Endothelial cell of umbilical vein (primary cell): Measurements from ENCODE around the gene STXBP5. TPM values are rescaled to one million over a fixed set of nuclear protein-coding genes. Genes with fewer than 3 reads are reported as not detected.

Source experiments
- BruUV-seq: library from RNA; stranded (reverse); fragments of 400-500 nt; replicated peaks from 2 replicates; lab custom pipeline; 2021; lab: Mats Ljungman, UMichigan
- CTCF ChIA-PET: fragments of 300-600, 350-600 bp; sonication (Branson Sonifier 250); formaldehyde crosslinking; loops from one replicate; lab custom pipeline; 2021; ENCODE audit warnings: antibody characterized with exemption, inconsistent platforms; lab: Charles Lee
- POLR2A ChIA-PET: fragments of 300-600, 350-600 bp; sonication (Branson Sonifier 250); formaldehyde crosslinking; loops from one replicate; lab custom pipeline; 2021; ENCODE audit warnings: antibody characterized with exemption, inconsistent platforms; lab: Charles Lee
- DNase-seq: peaks from one replicate; pipeline ENCODE4 v3.0.0-alpha.2; 2011; ENCODE audit warnings: low read depth, low spot score
- FAIRE-seq: peaks from 2 replicates; lab custom pipeline; 2011; peaks lifted over from hg19 to GRCh38; lab: Jason Lieb, UNC
- H2AFZ ChIP-seq: 2 replicates; pipeline ENCODE4 v1.6.0; 2012; ENCODE audit warnings: low read depth, low read length, control low read depth, inconsistent platforms
- H3K27ac ChIP-seq: 2 replicates; pipeline ENCODE4 v1.5.1; 2011; ENCODE audit warnings: low read depth, mild to moderate bottlenecking, control low read depth, low read length, moderate library complexity; ENCODE audit not compliant: insufficient read depth
- H3K27me3 ChIP-seq, 2 experiments: 2 replicates each; pipeline versions ENCODE4 v1.6.0 to v1.6.1; 2011; ENCODE audit warnings: low read length in 2 of 2, mixed read lengths in 1 of 2; ENCODE audit not compliant: control insufficient read depth in 2 of 2, insufficient read depth in 2 of 2
- H3K36me3 ChIP-seq, 2 experiments: 2 replicates in 1 of 2; 3 replicates in 1 of 2; pipeline ENCODE4 v1.5.1; 2011; ENCODE audit warnings: low read length in 2 of 2, mild to moderate bottlenecking in 1 of 2, moderate library complexity in 1 of 2; ENCODE audit not compliant: control insufficient read depth in 2 of 2, insufficient read depth in 2 of 2; ENCODE audit errors: extremely low read depth in 1 of 2
- H3K4me1 ChIP-seq: 3 replicates; pipeline ENCODE4 v1.5.1; 2011; ENCODE audit warnings: mild to moderate bottlenecking, low read length; ENCODE audit not compliant: control insufficient read depth, insufficient read depth; ENCODE audit errors: extremely low read depth
- H3K4me2 ChIP-seq: 2 replicates; pipeline ENCODE4 v1.6.1; 2011; ENCODE audit warnings: low read length, control low read depth, mixed read lengths; ENCODE audit not compliant: insufficient read depth
- H3K4me3 ChIP-seq, 3 experiments: fragments of 200-600 bp in 1 of 3; sonication (generic), shearing (Covaris generic) in 1 of 3; replicated peaks in 1 of 3; 2 replicates each; pipeline ENCODE4 v1.5.1; 2011 to 2016; ENCODE audit warnings: control low read depth in 3 of 3, low read length in 3 of 3, mild to moderate bottlenecking in 2 of 3, inconsistent platforms in 1 of 3, low read depth in 1 of 3, moderate library complexity in 1 of 3; ENCODE audit not compliant: insufficient read depth in 1 of 3
- H3K79me2 ChIP-seq: 2 replicates; pipeline ENCODE4 v1.6.0; 2012; ENCODE audit warnings: low read length, inconsistent platforms; ENCODE audit not compliant: control insufficient read depth, insufficient read depth
- H3K9ac ChIP-seq: replicated peaks from 2 replicates; pipeline ENCODE3; 2011; ENCODE audit warnings: low read length, control low read depth; ENCODE audit not compliant: insufficient read depth; ENCODE audit errors: extremely low read depth
- H3K9me1 ChIP-seq: replicated peaks from 3 replicates; pipeline ENCODE4 v1.6.0; 2011; ENCODE audit warnings: mild to moderate bottlenecking, low read length; ENCODE audit not compliant: control insufficient read depth, insufficient read depth; ENCODE audit errors: extremely low read depth
- H3K9me3 ChIP-seq: replicated peaks from 2 replicates; pipeline ENCODE4 v1.5.1; 2012; ENCODE audit warnings: low read length, inconsistent platforms; ENCODE audit not compliant: control insufficient read depth, insufficient read depth
- H4K20me1 ChIP-seq: replicated peaks from 2 replicates; pipeline ENCODE3; 2011; ENCODE audit warnings: mild to moderate bottlenecking, low read length; ENCODE audit not compliant: control insufficient read depth, insufficient read depth; ENCODE audit errors: extremely low read depth
- EZH2 ChIP-seq: IDR thresholded peaks from 2 replicates; pipeline ENCODE4 v1.6.1; 2012; ENCODE audit warnings: borderline replicate concordance, low read depth, mild to moderate bottlenecking, moderate library complexity, low read length, inconsistent platforms; ENCODE audit not compliant: severe bottlenecking
- FOS ChIP-seq: IDR thresholded peaks from 2 replicates; pipeline ENCODE4 v1.6.1; 2011; ENCODE audit warnings: mild to moderate bottlenecking, low read length, moderate library complexity, borderline replicate concordance; ENCODE audit not compliant: insufficient read depth
- GATA2 ChIP-seq: IDR thresholded peaks from 2 replicates; pipeline ENCODE4 v1.7.0; 2011; ENCODE audit warnings: low read depth, mild to moderate bottlenecking, moderate library complexity, mixed read lengths, low read length; ENCODE audit not compliant: insufficient read length, insufficient read depth
- JUN ChIP-seq: IDR thresholded peaks from 2 replicates; pipeline ENCODE4 v1.6.1; 2011; ENCODE audit warnings: borderline replicate concordance, low read depth; ENCODE audit not compliant: insufficient read length, insufficient read depth
- MYC ChIP-seq: IDR thresholded peaks from one replicate; pipeline ENCODE4 v1.6.1; 2011; ENCODE audit warnings: mild to moderate bottlenecking, low read depth, low read length
- POLR2A ChIP-seq: IDR thresholded peaks from 2 replicates; pipeline ENCODE4 v1.6.1; 2012; ENCODE audit warnings: low read depth, mild to moderate bottlenecking, control low read depth, low read length
- POLR2AphosphoS5 ChIP-seq: IDR thresholded peaks from 2 replicates; pipeline ENCODE4 v1.6.1; 2012; ENCODE audit warnings: low read depth, mild to moderate bottlenecking, control low read depth, low read length, moderate library complexity; ENCODE audit not compliant: insufficient read depth
- dilution Hi-C: fragments of 300-500 bp; cut with MboI; formaldehyde crosslinking; loops from one replicate; pipeline ENCODE4 v1.15.0; 2019; ENCODE audit warnings: low sequenced_read_pairs; ENCODE audit not compliant: extremely low pct_ligation_motif_present
- intact Hi-C: fragments of 100-400 bp; cut with micrococcal nuclease; formaldehyde crosslinking; loops from one replicate; pipeline ENCODE4 v1.10.0; 2022
- polyA plus RNA-seq, 4 experiments: library from polyadenylated mRNA; depleted of rRNA in 3 of 4; stranded (reverse) in 3 of 4; unstranded in 1 of 4; fragments of >200 nt; gene quantifications; 2 replicates each; pipeline versions ENCODE4 v1.2.1 to v1.2.3, GENCODE V29; 2011 to 2012; ENCODE audit warnings: missing spikeins in 1 of 4
- total RNA-seq: library from RNA; stranded (reverse); gene quantifications from 2 replicates; pipeline ENCODE4 v1.2.3, GENCODE V29; 2021
- TF ChIP-seq, protein P1 (sequence below): IDR thresholded peaks from 2 replicates; pipeline ENCODE4 v1.6.1; 2011; ENCODE audit not compliant: insufficient read depth, insufficient read length
- TF ChIP-seq, protein P2 (sequence below), 2 donors: IDR thresholded peaks; 1 replicate in 1 of 2; 2 replicates in 1 of 2; pipeline ENCODE4 v1.5.1; 2011; ENCODE audit warnings: low read length in 2 of 2, mild to moderate bottlenecking in 2 of 2, moderate library complexity in 2 of 2, control low read depth in 1 of 2, inconsistent platforms in 1 of 2, low read depth in 1 of 2; ENCODE audit not compliant: insufficient read depth in 1 of 2; ENCODE audit errors: extremely low read depth in 1 of 2

STXBP5 gene
- total and polyA plus RNA-seq, 2 donors (not counting 3 experiments of a cell fraction or from before 2014, with no cell fraction given): 7.1 to 21.8 TPM

DNA sequence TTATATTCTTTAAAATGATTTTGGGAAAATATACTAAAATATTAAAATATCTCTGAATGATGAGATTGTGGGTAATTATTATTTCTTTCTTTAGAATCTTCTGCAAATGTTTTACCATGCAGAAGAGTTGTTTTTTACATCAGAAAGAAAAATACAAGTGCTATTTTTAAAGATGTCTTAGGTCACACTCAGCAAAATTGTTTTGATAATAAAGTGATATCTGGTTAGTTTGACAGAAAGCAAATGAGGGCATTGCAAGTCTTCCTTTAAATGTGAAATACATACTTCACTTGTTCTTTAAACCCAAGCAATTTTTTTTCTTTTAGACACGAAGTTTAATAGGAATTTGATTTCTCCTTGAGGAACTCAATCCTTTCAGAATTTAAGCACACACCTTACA lies 43.6 kb upstream of the STXBP5 start:
- Histone ChIP-seq H3K4me1 (peaks cover 9% of the 10 kb centered on the region), H3K9me1 (no peaks in the 10 kb centered on the region), H3K4me3 (no peak overlapping the region), H3K79me2 (no peaks in the 10 kb centered on the region), H3K27ac (no peak overlapping the region), H3K9me3 (no peaks in the 10 kb centered on the region), H3K36me3 (no peaks in the 10 kb centered on the region), H3K4me2 (no peak overlapping the region), H3K27me3 (no peaks in the 10 kb centered on the region), H3K9ac (no peak overlapping the region), H2AFZ (no peak overlapping the region), H4K20me1 (no peaks in the 10 kb centered on the region)
- no TSS peak for BruUV-seq
- ChIA-PET CTCF (interaction anchor here (0.9 kb wide), 1 partner anchor 8 kb away, joined by 3 read pairs; no protein-coding TSS in a partner anchor), POLR2A (no interaction called here)
- FAIRE-seq: no peak
- intact Hi-C loops: loop anchor here (5.0 kb wide), 1 partner anchor 303 kb away; no protein-coding TSS in a partner anchor
- TF ChIP-seq, protein P1, sequence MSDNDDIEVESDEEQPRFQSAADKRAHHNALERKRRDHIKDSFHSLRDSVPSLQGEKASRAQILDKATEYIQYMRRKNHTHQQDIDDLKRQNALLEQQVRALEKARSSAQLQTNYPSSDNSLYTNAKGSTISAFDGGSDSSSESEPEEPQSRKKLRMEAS: no peak
- TF ChIP-seq GATA2: no peak
- no peak for TF ChIP-seq POLR2AphosphoS5
- TF ChIP-seq EZH2: no peak
- TF ChIP-seq POLR2A: no peak
- no peak for TF ChIP-seq JUN
- no peak for TF ChIP-seq MYC
- TF ChIP-seq FOS: no peak
- TF ChIP-seq, protein P2, sequence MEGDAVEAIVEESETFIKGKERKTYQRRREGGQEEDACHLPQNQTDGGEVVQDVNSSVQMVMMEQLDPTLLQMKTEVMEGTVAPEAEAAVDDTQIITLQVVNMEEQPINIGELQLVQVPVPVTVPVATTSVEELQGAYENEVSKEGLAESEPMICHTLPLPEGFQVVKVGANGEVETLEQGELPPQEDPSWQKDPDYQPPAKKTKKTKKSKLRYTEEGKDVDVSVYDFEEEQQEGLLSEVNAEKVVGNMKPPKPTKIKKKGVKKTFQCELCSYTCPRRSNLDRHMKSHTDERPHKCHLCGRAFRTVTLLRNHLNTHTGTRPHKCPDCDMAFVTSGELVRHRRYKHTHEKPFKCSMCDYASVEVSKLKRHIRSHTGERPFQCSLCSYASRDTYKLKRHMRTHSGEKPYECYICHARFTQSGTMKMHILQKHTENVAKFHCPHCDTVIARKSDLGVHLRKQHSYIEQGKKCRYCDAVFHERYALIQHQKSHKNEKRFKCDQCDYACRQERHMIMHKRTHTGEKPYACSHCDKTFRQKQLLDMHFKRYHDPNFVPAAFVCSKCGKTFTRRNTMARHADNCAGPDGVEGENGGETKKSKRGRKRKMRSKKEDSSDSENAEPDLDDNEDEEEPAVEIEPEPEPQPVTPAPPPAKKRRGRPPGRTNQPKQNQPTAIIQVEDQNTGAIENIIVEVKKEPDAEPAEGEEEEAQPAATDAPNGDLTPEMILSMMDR (IDR thresholded peaks at IDR 0.05; ENCODE audit: extremely low read depth in 1 of 2, insufficient read depth in 1 of 2, low read depth in 1 of 2, low read length in 2 of 2): no peak
- dilution Hi-C loops: no loop called here
- no peak for DNase-seq
